GM12878 (cell line): ENCODE results near the gene MICAL3. TPM values are rescaled to one million over a fixed set of nuclear protein-coding genes. Genes with fewer than 3 reads are reported as not detected.
A peak's percentile ranks its signal among the peaks of the same experiment; 100 is the strongest.

Experiments
- ASH2L ChIP-seq: fragments of 300-600, 200-600 bp; sonication (generic); IDR thresholded peaks from 2 replicates; pipeline ENCODE4 v1.6.1; 2017; ENCODE audit warnings: low read depth, mild to moderate bottlenecking, borderline replicate concordance
- BACH1 ChIP-seq: fragments of 450-650 bp; IDR thresholded peaks from 2 replicates; pipeline ENCODE4 v1.6.1; 2017; ENCODE audit warnings: mild to moderate bottlenecking, borderline replicate concordance
- GABPA ChIP-seq: IDR thresholded peaks from 2 replicates; pipeline ENCODE4 v1.6.1; 2014; ENCODE audit warnings: antibody characterized with exemption, low read depth, mild to moderate bottlenecking, inconsistent platforms
- HDGF ChIP-seq: fragments of 450-650 bp; IDR thresholded peaks from 2 replicates; pipeline ENCODE4 v1.6.1; 2016; ENCODE audit warnings: antibody characterized with exemption
- KAT2A ChIP-seq: conservative IDR thresholded peaks from 2 replicates; pipeline ENCODE4 v1.6.1; 2011; ENCODE audit warnings: low read depth, low read length; ENCODE audit not compliant: control insufficient read depth
- MXI1 ChIP-seq: fragments of 150-350 bp; IDR thresholded peaks from 2 replicates; pipeline ENCODE4 v1.6.1; 2011; ENCODE audit warnings: low read depth, mild to moderate bottlenecking, inconsistent platforms, low read length, improper control_type of control experiment
- NRF1 ChIP-seq: conservative IDR thresholded peaks from 2 replicates; pipeline ENCODE4 v1.6.1; 2011; ENCODE audit warnings: mild to moderate bottlenecking, low read depth, low read length, improper control_type of control experiment
- SMAD1 ChIP-seq: fragments of 450-650 bp; IDR thresholded peaks from 2 replicates; pipeline ENCODE4 v1.6.1; 2018; ENCODE audit warnings: mild to moderate bottlenecking, low read depth; ENCODE audit not compliant: partially characterized antibody
- SMC3 ChIP-seq: IDR thresholded peaks from 2 replicates; pipeline ENCODE4 v1.6.1; 2011; ENCODE audit warnings: low read length, improper control_type of control experiment, borderline replicate concordance
- TCF12 ChIP-seq: IDR thresholded peaks from 2 replicates; pipeline ENCODE4 v1.6.1; 2011; ENCODE audit warnings: low read depth, mild to moderate bottlenecking, low read length
- polyA plus RNA-seq, 11 experiments: library from polyadenylated mRNA; depleted of rRNA in 4 of 11; unstranded in 6 of 11; stranded (reverse) in 5 of 11; fragments of >200 nt; fragmentation: Nextera tagmentation in 4 of 11; fragmentation: Illumina TruSeq in 1 of 11; extraction: Ambion mirVana in 4 of 11; extraction: Trizol in 1 of 11; gene quantifications; 1 replicate in 1 of 11; 2 replicates in 10 of 11; pipeline versions ENCODE4 v1.2.1 to v1.2.3, GENCODE V29; 2011 to 2016; ENCODE audit warnings: inconsistent platforms in 2 of 11, missing spikeins in 2 of 11, low read depth in 1 of 11
- total RNA-seq, 4 experiments: library from RNA; depleted of rRNA in 3 of 4; stranded (reverse); fragments of >200 nt in 3 of 4; fragmentation: Illumina TruSeq in 1 of 4; extraction: Trizol in 1 of 4; gene quantifications; 2 replicates each; pipeline versions ENCODE4 v1.2.1 to v1.2.3, GENCODE V29; 2013 to 2021
- TF ChIP-seq, protein P1 (sequence below), 3 experiments: IDR thresholded peaks in 2 of 3; conservative IDR thresholded peaks in 1 of 3; 2 replicates each; pipeline ENCODE4 v1.5.1; 2011; ENCODE audit warnings: low read depth in 3 of 3, low read length in 3 of 3, mild to moderate bottlenecking in 3 of 3, control low read depth in 2 of 3, moderate library complexity in 2 of 3, inconsistent platforms in 1 of 3, mixed read lengths in 1 of 3; ENCODE audit not compliant: control insufficient read depth in 2 of 3, insufficient read depth in 1 of 3; ENCODE audit errors: extremely low read depth in 1 of 3
- TF ChIP-seq, protein P2 (sequence below): fragments of 150-350 bp; IDR thresholded peaks from 2 replicates; pipeline ENCODE4 v1.6.1; 2016; ENCODE audit warnings: low read depth, low read length

Gene MICAL3
- total and polyA plus RNA-seq, 10 of the 15 experiments (the other 5 are each of a cell fraction or from before 2014, with no cell fraction given): 2.6 to 92.2 (median 24.0) TPM

DNA sequence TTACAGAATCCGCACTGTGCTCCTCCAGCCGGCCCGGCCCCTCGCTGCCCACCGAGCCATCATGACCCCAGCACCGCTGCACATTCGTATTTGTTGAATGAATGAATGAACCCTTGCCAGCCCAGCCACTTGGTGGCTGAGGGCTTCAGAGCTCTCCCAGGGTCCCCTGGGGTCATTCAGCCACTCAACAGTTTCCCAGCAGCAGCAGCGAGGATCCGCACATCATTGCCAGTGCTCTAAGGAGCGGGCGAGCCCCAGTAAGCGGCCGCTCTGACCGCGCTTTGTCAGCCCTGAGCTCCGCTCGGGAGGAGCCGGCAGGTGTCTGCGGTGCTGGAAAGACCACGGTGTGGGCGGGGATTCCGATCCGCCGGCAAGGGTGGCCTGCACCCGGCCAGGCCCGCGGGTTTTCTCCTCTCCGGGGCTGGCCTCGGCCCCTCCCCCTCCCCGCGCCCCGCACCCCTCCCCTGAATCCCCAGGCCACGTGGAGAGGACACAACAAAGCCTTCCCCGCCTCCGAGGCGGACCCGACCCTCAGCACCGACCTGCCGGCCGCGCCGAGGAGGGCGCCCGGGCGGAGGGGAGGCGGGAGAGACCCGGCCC, 250.7 kb downstream of the MICAL3 start (continued):
- TF ChIP-seq, protein P1, sequence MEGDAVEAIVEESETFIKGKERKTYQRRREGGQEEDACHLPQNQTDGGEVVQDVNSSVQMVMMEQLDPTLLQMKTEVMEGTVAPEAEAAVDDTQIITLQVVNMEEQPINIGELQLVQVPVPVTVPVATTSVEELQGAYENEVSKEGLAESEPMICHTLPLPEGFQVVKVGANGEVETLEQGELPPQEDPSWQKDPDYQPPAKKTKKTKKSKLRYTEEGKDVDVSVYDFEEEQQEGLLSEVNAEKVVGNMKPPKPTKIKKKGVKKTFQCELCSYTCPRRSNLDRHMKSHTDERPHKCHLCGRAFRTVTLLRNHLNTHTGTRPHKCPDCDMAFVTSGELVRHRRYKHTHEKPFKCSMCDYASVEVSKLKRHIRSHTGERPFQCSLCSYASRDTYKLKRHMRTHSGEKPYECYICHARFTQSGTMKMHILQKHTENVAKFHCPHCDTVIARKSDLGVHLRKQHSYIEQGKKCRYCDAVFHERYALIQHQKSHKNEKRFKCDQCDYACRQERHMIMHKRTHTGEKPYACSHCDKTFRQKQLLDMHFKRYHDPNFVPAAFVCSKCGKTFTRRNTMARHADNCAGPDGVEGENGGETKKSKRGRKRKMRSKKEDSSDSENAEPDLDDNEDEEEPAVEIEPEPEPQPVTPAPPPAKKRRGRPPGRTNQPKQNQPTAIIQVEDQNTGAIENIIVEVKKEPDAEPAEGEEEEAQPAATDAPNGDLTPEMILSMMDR (IDR thresholded peaks at IDR 0.05 in 2 of 3, conservative IDR thresholded peaks at IDR 0.05 in 1 of 3; ENCODE audit: control insufficient read depth in 2 of 3, extremely low read depth in 1 of 3, insufficient read depth in 1 of 3, low read depth in 3 of 3, low read length in 3 of 3): no peak
- TF ChIP-seq TCF12 (peak; percentile 71; the same call in 1 of the 2 replicates), HDGF (no peak; the same call in 1 of the 2 replicates), SMAD1 (no peak), ASH2L (no peak), BACH1 (no peak), MXI1 (peak; percentile 47; the same call in 1 of the 2 replicates), SMC3 (no peak), NRF1 (no peak), GABPA (no peak), KAT2A (no peak)
- TF ChIP-seq, protein P2, sequence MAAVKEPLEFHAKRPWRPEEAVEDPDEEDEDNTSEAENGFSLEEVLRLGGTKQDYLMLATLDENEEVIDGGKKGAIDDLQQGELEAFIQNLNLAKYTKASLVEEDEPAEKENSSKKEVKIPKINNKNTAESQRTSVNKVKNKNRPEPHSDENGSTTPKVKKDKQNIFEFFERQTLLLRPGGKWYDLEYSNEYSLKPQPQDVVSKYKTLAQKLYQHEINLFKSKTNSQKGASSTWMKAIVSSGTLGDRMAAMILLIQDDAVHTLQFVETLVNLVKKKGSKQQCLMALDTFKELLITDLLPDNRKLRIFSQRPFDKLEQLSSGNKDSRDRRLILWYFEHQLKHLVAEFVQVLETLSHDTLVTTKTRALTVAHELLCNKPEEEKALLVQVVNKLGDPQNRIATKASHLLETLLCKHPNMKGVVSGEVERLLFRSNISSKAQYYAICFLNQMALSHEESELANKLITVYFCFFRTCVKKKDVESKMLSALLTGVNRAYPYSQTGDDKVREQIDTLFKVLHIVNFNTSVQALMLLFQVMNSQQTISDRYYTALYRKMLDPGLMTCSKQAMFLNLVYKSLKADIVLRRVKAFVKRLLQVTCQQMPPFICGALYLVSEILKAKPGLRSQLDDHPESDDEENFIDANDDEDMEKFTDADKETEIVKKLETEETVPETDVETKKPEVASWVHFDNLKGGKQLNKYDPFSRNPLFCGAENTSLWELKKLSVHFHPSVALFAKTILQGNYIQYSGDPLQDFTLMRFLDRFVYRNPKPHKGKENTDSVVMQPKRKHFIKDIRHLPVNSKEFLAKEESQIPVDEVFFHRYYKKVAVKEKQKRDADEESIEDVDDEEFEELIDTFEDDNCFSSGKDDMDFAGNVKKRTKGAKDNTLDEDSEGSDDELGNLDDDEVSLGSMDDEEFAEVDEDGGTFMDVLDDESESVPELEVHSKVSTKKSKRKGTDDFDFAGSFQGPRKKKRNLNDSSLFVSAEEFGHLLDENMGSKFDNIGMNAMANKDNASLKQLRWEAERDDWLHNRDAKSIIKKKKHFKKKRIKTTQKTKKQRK: no peak
